Stimulated activated CD4-positive, alpha-beta T cell treated with anti-CD3 and anti-CD28 coated beads, Interleukin-2, amount 100 ng/mL, for 4 hours (primary cell): ENCODE results near the gene DEAF1.
"Not testable (repeated sequence)": the region's sequence is repeated elsewhere in the genome, so short reads cannot be mapped to it uniquely, and the experiment has no call there.

Experiments used
- DNase-seq: peaks from one replicate; pipeline ENCODE4 v3.0.0-alpha.2; 2020; ENCODE audit warnings: low read depth

Gene DEAF1, protein sequence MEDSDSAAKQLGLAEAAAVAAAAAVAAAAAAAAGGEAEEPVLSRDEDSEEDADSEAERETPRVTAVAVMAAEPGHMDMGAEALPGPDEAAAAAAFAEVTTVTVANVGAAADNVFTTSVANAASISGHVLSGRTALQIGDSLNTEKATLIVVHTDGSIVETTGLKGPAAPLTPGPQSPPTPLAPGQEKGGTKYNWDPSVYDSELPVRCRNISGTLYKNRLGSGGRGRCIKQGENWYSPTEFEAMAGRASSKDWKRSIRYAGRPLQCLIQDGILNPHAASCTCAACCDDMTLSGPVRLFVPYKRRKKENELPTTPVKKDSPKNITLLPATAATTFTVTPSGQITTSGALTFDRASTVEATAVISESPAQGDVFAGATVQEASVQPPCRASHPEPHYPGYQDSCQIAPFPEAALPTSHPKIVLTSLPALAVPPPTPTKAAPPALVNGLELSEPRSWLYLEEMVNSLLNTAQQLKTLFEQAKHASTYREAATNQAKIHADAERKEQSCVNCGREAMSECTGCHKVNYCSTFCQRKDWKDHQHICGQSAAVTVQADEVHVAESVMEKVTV

GRCh38 chr11:694563-695287, at the start of gene DEAF1:
TSS of gene DEAF1 (minus strand) at chr11:695222. CDS start at chr11:695047, 175 bp downstream.
- peak; percentile 98 for DNase-seq

- no peak for DNase-seq
Measured at GRCh38 chr11:742571-743201, 47.7 kb upstream of the DEAF1 start.

DNA sequence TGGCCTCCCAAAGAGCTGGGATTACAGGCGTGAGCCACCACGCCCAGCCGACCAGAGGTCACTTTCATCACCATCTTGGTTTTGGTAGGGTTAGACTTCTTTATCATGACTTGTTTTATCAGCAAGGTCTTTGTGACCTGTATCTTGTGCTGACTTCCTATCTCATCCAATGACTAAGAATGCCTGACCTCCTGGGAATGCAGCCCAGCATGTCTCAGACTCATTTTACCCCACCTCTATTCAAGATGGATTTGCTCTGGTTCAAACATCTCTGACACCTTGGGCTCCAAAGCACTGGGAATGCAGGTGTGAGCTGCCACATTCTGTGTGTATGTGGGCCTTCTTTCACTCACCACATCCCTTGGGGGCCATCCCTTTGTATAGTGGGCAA, 47.1 kb upstream of the DEAF1 start:
- no peak for DNase-seq

GRCh38 chr11:737899-738298, 42.9 kb upstream of the DEAF1 start:
- not testable (repeated sequence) for DNase-seq

DNA sequence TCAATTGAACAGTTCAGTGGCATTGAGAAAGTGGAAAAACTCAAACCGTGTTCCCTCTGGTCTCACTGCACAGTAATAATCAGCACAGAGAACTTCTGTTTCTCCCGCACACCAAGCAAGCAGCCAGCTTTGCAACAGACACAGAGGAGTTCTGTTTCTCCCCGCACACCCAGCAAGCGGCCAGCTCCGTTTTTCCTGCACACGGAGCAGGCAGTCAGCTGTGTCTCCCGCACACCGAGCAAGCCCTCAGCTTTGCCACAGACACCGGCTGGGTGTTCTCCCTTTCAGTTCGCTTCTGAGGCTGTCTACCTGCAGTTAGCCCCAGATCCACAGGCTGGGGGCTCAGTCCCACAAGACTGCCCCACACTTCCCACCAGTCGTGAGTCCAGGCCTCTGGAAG, 42.3 kb upstream of the DEAF1 start:
- DNase-seq: no peak

DNA sequence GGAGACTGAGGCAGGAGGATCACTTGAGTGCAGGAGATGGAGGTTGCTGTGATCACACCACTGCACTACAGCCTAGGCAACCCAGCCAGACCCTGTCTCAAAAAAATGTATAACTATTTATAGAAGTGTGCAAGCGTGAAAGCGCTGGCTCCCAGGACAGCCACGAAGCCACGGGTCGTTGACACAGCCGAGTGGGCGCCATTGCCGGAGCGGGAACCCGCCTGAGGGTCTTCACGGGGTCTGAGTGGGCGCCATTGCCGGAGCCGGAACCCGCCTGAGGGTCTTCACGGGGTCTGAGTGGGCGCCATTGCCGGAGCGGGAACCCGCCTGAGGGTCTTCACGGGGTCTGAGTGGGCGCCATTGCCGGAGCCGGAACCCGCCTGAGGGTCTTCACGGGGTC, 39.5 kb upstream of the DEAF1 start:
- DNase-seq: not testable (repeated sequence)

- DNase-seq: no peak
Measured at GRCh38 chr11:733072-733471, 38.0 kb upstream of the DEAF1 start.

- no peak for DNase-seq
Measured at GRCh38 chr11:729492-730074, 34.6 kb upstream of the DEAF1 start.

GRCh38 chr11:728901-729491, 34.0 kb upstream of the DEAF1 start:
- DNase-seq: no peak

DNA sequence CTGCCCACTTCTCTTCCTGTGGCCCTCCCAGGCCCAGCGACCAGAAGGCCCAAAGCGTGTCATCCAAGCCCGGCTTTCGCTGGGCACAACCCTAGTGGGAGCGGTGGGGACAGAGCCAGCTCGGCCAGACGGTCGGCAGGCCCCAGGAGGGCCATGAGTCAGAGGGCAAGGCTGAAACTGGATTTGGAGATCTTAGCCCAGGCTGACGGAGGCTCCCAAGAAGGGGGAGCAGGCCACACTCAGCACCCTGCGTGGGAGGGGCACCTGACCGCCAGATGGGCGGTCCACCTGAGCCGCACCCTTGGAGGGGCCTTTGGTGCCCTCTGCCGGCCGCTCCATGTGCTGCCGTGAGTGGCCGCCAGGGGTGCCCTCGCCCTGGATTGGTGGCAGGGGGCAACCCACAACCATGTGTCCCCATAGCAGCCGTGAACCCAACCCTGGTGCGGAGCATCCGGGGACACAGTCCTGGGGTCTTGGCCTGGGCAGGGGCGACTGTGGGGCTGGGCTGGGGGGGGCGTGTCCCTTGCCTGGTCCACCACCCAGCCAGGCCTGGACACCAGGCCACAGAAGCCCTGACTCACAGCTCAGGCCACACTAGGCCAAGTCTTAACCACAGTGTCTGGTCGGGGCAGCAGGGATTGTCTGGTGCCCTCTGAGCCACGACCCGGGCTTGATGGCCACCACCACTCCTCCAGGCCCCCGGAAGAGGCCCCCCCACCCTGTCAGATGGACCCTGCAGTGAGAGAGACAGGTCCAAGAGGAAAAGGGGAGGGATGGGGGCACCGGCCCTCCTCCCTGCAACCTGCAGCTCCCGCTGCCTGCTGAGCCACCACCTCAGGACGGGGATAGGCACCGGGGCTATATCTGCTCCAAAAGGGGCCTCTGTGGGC, 33.1 kb upstream of the DEAF1 start:
- peak; percentile 66 for DNase-seq

DNA sequence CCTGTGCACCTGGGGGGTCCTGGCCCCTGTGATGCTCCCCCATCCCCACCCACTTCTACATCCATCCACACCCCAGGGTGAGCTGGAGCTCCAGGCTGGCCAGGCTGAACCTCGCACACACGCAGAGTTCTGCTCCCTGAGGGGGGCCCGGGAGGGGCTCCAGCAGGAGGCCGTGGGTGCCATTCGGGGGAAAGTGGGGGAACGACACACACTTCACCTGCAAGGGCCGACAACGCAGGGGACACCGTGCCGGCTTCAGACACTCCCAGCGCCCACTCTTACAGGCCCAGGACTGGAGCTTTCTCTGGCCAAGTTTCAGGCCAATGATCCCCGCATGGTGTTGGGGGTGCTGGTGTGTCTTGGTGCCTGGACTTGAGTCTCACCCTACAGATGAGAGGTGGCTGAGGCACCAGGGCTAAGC, 32.3 kb upstream of the DEAF1 start:
- DNase-seq: no peak

GRCh38 chr11:726278-727220, 31.5 kb upstream of the DEAF1 start:
- DNase-seq: peak; percentile 34

- DNase-seq: no peak
Measured at GRCh38 chr11:725624-726202, 30.7 kb upstream of the DEAF1 start.

- DNase-seq: no peak
Measured at GRCh38 chr11:724778-725386, 29.9 kb upstream of the DEAF1 start.

DNA sequence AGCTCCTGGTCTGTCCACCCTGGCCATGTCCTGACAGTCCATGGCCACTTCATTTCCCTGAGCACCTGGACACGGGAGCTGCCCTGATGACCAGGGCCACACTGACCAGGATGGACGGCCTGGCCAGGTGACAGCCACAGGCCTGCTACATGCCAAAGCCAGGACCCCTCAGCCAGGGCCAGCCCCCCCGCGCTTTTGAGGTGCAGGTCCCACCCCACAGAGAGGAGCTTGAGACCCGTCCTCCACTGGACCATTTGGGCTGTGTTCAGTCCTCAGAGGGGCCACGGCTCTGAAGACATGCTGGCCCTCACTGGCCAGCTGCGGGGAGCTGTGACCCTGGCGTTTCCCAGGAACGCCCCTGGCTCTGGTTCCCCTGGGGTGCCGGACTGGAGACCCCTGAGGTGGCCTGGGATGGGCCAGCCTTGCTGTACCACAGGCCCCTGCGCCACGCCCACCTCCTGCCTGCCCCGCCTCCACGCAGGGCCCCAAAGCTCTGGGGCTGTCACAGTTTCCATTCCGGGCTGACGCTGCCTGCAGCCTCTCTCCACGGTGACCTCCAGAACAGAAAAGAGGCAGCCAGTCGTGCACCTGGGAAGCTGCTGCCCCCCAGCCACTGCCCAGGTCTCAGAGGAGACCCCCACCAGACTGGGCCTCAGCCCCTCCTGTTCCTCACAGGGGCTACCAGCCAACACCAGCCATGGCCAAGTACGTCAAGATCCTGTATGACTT, 29.2 kb upstream of the DEAF1 start:
- DNase-seq: no peak

GRCh38 chr11:723120-723883, 28.3 kb upstream of the DEAF1 start:
- DNase-seq: peak; percentile 44

- DNase-seq: no peak
Measured at GRCh38 chr11:722346-722811, 27.4 kb upstream of the DEAF1 start.
